Subcutaneous adipose tissue (tissue), 4 donors: ENCODE measurements around the gene FAM89B. TPM values are rescaled to one million over a fixed set of nuclear protein-coding genes. Genes with fewer than 3 reads are reported as not detected.

ENCODE experiments used
- total RNA-seq, 4 donors: library from RNA; depleted of rRNA; stranded (reverse); fragments of >200 nt; gene quantifications; one replicate each; pipeline ENCODE4 v1.1.0, GENCODE V29; 2016
- TF ChIP-seq, protein P1 (sequence below): fragments of 450-650 bp; IDR thresholded peaks from one replicate; pipeline ENCODE4 v1.5.1; 2016; ENCODE audit warnings: low read depth, mild to moderate bottlenecking, control low read depth, antibody characterized with exemption, moderate library complexity

FAM89B gene
- total RNA-seq, 4 donors from 2014 or later: 15.2 to 48.8 (median 31.0) TPM

DNA sequence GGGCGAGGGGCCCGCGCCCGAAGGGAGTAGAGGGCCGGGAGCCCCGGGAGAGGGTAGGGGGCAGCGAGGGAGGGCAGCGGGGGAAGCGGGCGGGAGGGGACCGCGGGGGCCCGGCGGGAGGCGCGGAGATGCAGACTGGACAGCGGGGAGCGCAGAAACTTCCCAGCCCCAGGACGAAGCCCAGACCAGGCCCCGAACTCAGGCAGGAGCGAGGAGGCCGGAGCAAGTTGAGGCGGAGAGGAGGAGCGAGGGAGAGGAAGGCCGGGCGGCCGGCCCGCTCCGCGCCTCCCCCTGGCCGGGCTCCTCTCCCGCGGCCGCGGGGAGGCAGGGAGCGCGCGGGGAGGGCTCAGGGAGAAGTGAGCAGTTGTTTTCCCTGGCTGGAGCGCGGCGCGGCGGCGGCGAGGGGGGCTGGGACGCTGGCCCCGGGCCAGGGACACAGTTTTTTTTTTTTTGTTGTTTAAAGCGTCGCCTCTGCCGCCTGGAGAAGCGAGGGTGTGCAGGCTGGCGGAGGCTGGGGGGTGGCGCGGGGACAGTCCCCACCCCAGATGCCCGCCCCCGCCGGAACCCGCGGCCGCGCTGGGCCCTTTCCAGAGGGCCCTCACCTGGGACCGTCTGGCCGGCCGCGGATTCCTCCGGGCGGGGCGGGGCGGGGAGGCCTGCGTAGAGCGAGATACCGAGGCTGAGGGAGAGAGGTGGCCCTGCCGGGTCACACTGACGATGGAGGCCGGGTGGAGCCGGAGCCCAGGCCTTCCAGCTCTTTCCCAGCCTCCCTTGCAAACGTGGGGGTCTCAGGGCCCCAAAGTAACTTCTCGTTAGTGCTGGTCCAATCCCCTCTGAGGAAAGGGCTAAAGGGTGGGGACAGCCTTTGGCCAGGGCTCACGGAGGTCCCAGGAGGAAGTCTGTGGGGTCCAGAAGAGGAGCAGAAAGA lies 14.1 kb upstream of the FAM89B start, which contains the start of gene LTBP3:
Gene LTBP3 (minus strand): TSS at position 358 of the 928 bp plus-strand sequence. CDS start 400 bp downstream, outside the sequence.
- TF ChIP-seq, protein P1, sequence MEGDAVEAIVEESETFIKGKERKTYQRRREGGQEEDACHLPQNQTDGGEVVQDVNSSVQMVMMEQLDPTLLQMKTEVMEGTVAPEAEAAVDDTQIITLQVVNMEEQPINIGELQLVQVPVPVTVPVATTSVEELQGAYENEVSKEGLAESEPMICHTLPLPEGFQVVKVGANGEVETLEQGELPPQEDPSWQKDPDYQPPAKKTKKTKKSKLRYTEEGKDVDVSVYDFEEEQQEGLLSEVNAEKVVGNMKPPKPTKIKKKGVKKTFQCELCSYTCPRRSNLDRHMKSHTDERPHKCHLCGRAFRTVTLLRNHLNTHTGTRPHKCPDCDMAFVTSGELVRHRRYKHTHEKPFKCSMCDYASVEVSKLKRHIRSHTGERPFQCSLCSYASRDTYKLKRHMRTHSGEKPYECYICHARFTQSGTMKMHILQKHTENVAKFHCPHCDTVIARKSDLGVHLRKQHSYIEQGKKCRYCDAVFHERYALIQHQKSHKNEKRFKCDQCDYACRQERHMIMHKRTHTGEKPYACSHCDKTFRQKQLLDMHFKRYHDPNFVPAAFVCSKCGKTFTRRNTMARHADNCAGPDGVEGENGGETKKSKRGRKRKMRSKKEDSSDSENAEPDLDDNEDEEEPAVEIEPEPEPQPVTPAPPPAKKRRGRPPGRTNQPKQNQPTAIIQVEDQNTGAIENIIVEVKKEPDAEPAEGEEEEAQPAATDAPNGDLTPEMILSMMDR: no peak

DNA sequence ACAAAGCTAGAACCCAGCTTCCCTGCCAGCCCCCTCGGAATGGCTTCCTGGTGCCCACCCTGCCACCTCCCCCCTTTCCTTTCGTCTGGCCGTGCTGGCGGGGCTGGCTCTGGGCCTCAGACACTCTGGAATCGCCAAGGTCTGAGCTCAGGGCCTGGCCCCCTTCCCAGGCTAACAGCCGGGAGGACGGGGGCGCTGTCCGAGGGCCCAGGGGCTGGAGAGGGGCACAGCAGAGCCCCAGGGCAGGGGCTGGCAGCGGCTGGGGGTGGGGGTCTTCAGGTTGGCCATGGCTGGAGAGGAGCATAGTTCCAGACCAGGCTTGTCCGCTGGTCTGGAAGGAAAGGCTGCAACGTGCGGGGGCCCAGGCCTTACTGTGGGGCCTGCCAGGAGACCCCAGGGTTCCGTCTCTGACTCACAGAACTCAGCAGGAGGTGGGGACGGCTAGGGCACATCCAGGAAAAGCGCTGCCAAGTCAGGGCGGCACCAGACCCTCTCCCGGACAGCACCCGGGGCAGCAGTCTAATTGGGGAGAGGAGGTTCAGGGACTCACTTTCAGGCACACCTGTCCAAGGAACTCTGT lies 13.3 kb upstream of the FAM89B start:
- TF ChIP-seq, protein P1: no peak

DNA sequence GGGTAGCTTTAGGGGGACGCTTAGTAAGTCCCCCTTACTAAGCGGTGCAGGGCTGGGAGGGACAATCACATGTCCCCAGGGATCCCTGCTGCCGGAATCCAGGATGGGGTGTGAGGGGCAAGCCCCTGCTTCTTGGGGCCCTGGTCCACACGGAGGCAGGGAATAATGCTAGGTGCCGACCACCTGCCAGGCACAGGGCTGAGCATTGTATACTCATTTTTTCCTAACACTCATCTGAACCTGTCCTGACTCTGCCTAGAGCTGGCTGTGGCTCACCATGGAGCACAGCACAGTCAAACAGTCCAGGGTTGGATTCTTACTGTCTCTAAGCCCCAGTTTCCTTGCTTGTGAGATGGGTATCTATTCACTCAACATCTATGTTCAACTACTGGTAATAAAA lies 12.8 kb upstream of the FAM89B start:
- TF ChIP-seq, protein P1: no peak

- TF ChIP-seq, protein P1: no peak
Observed at GRCh38 chr11:65559951-65560537, 12.3 kb upstream of the FAM89B start.

DNA sequence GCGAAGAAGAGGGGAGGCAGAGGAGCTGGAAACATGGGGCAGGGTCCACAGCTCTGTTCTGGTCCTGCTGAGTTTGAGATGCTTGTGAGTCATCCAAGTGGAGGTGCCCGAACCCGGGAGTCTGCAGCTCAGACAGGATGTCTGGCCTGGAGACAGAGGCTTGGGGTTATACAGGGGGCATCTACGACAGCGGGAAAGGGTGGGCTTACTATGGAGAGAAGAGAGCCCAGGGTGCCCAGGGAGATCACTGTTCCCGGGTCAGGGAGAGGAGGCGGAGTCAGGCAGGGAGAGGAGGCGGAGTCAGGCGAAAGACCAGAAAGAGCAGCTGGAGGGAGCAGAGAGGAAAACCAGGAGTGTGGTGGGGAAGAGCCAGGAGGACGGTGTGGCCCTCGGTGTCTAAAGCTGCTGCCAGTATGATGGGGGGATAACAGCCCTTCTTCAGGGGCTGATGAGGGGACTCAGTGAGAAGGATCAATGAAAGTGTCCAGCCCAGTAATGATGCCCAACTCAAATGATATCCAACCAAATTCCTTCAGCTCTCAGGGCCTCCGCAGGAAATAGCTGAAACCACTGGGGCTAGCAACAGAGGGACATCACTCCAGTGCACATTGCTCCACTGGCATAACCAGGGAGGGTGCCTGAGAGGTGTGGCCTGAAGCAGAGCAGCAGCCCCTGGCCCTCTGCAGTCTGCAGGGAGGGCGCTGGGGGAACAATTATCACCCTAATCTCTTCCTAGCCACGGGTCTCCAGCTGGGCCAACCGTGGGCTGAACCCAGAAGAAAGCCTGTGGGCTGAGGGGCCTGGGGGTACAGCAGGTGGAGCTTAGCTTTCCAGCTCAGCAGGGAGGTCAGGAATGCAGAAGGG lies 11.6 kb upstream of the FAM89B start:
- TF ChIP-seq, protein P1: no peak

DNA sequence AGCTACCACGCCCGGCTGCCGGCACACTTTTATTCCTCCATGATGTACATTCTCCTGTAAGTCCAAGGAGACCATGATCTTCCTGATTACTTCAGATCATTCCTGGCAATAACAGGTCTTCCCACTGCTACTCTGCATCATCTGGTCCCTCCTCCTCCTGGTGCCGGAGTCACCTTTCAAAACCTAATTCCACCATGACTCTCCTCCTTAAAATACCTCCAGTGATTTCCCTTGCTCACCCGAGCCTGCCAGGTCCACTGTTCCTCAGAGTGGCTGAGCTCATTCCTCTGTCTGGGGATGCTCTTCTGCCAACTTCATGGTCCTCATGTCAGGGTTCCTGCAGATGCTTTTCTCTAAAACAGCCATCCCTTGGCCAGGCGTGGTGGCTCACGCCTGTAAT lies 10.3 kb upstream of the FAM89B start:
- TF ChIP-seq, protein P1: no peak
